SH-SY5Y (cell line): ENCODE results near the gene TRAF3.

Source experiments
- GATA2 ChIP-seq: IDR thresholded peaks from 2 replicates; pipeline ENCODE4 v1.6.1; 2011; ENCODE audit warnings: mild to moderate bottlenecking, low read depth, low read length
- GATA3 ChIP-seq: IDR thresholded peaks from 2 replicates; pipeline ENCODE4 v1.6.1; 2011; ENCODE audit warnings: low read depth, mild to moderate bottlenecking, low read length, moderate library complexity

GRCh38 chr14:102853648-102854047, 76.4 kb downstream of the TRAF3 start:
- TF ChIP-seq GATA2 = no peak
- no peak for TF ChIP-seq GATA3
